Fibroblast of skin of back (primary cell): ENCODE data around the gene BAIAP2.

Experiments
- DNase-seq: peaks from one replicate; pipeline ENCODE4 v3.0.0-alpha.2; 2013

BAIAP2 gene

GRCh38 chr17:81127526-81128177 lies 92.7 kb downstream of the BAIAP2 start:
- no peak for DNase-seq

- no peak for DNase-seq
Observed at GRCh38 chr17:81128338-81128737, 93.4 kb downstream of the BAIAP2 start.

GRCh38 chr17:81128774-81129173 lies 93.8 kb downstream of the BAIAP2 start:
- DNase-seq = no peak

- no peak for DNase-seq
Observed at GRCh38 chr17:81129289-81129688, 94.3 kb downstream of the BAIAP2 start.

DNA sequence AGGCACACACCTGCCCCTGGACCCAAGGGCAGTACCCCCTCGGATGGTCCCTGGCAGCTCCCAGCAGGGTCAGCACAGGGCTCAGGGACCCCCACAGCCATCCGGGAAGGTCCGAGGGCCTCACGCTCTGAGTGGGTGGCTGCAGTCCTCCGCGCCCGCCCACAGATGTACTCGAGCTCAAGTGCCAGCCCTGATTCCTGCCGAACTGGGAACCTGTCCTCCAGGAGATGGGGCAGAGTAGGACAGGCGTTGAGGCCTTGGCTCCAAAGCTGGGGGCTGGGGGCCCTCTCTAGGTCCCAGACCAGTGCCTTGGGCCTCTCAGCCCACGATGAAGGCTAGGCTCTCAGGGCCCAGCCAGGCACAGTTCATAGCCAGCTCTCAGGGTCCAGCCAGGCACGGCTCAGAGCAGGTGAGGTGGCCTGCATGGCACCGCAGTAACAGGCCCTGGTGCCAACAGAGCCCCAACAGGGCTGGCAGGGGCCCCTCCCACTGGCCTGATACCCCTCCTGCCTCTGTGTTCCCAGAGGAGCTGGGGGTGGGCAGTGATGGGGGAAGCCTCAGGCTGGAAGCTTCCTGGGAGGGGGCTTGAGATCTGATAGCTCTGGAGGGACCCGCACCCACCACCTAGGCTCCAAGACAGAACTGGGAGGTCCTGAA lies 94.9 kb downstream of the BAIAP2 start:
- no peak for DNase-seq

DNA sequence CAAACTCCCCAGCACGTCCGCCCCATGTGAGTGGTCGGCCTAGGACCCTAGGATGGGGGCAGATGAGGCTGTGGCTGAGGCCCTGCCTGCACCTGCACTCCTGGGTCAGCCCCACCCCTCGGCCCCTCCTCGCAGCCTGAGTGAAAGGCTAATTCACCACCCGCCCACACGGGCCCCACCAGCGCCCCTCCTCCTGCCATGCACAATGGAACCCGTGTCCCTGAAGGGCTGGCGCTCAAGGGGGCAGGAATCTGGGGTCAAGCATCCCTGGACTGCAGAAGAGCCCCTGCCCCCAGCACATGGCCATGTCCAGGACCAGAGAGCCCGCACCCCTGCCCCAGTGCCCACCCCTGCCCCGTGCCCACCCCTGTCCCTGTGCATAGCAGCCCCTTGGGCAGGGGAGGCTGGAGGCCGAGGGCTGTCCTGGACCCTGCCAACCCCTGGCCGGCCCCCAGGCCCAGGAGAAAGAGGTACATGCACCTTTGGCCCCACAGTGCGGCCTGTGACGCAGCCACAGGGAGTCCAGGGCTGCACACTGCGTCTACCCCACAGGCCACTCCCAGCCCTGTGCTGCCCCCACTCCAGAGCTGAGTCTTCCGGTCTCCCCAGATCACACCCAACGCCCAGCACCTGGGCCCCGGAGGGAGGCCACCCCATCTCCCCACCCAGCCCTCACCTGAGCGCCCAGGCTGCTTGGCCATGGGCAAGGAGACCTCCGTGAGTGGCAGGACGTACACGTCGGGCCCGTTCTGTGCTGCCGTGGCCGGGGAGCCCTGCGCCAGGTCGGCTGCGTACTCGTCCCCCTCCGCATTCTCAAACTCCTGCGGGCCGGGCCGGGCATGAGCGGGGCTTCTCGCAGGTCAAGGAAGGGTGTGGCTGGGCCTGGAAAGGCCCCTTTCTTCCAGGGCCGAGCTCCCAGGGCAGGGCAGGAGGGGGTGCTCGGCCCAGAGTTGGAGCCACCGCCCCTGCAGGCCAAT lies 95.7 kb downstream of the BAIAP2 start:
- DNase-seq = no peak

- no peak for DNase-seq
Observed at GRCh38 chr17:81131486-81132196, 96.7 kb downstream of the BAIAP2 start.

DNA sequence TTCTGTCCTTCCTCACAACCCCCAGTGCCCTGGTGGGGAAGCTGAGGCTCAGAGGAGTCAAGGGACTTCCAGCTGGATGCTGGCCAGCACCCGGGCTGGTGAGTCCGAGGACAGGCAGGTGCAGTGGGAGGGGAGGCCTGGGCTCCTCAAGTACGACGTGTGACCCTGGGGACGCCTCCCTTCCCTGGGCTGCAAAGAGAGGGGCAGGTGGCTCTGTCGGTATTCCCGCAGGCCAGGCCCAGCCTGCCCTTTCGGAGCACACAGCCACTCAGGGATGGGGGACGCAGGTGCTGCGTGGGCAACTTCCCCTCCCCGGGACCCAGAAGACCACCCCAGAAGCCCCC lies 97.2 kb downstream of the BAIAP2 start:
- no peak for DNase-seq

GRCh38 chr17:81132770-81133723 lies 98.1 kb downstream of the BAIAP2 start:
- no peak for DNase-seq

- no peak for DNase-seq
Observed at GRCh38 chr17:81134064-81134781, 99.3 kb downstream of the BAIAP2 start.

- DNase-seq = no peak
Observed at GRCh38 chr17:81135505-81136278, 100.7 kb downstream of the BAIAP2 start.

- DNase-seq = no peak
Observed at GRCh38 chr17:81136366-81136765, 101.4 kb downstream of the BAIAP2 start.

- no peak for DNase-seq
Observed at GRCh38 chr17:81137248-81137647, 102.3 kb downstream of the BAIAP2 start.

DNA sequence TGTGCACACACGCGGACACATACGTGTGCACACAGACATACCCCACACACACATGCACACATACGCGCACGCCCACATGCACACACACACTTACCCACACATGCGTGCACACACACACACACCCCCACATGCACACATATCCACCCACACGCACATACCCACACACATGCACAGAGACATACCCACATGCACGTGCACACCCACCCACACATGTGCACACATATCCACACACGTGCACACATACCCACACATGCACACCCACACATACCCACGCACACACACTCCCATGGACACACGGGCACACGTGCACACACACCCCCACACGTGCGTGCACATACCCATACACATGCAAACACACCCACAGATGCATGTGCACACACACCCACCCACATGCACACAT lies 103.1 kb downstream of the BAIAP2 start:
- DNase-seq = no peak

- DNase-seq = no peak
Observed at GRCh38 chr17:81138500-81138899, 103.5 kb downstream of the BAIAP2 start.

GRCh38 chr17:81139428-81139827 lies 104.5 kb downstream of the BAIAP2 start:
- DNase-seq = no peak

- DNase-seq = no peak
Observed at GRCh38 chr17:81140018-81140417, 105.1 kb downstream of the BAIAP2 start.

GRCh38 chr17:81140695-81141094 lies 105.7 kb downstream of the BAIAP2 start:
- DNase-seq = no peak

- DNase-seq = peak; percentile 69
Observed at GRCh38 chr17:81142301-81143199, 107.6 kb downstream of the BAIAP2 start.
